ENCODE measurements around the gene XYLT1. TPM values are rescaled to one million over a fixed set of nuclear protein-coding genes. Genes with fewer than 3 reads are reported as not detected.
A peak's percentile ranks its signal among the peaks of the same experiment; 100 is the strongest.

The XYLT1 gene
- total RNA-seq, 1 donor from 2014 or later: 14.7 TPM

GRCh38 chr16:17251496-17251895, 219.3 kb downstream of the XYLT1 start:
- Mint-ChIP-seq H3K9me3 (no peaks in the 10 kb centered on the region), H3K4me3 (no peak overlapping the region), H3K4me1 (peaks cover 16% of the 10 kb centered on the region), H3K27me3 (no peaks in the 10 kb centered on the region), H3K36me3 (ENCODE audit: low read depth) (peaks cover 22% of the 10 kb centered on the region), H3K27ac (no peak overlapping the region)
- no peak for DNase-seq
- intact Hi-C loops (cut with micrococcal nuclease): no loop called here

- Mint-ChIP-seq H3K27ac (no peak overlapping the region), H3K27me3 (no peaks in the 10 kb centered on the region), H3K9me3 (no peaks in the 10 kb centered on the region), H3K4me3 (no peak overlapping the region), H3K4me1 (peaks cover 12% of the 10 kb centered on the region), H3K36me3 (ENCODE audit: low read depth) (peaks cover 20% of the 10 kb centered on the region)
- no peak for DNase-seq
- intact Hi-C loops (cut with micrococcal nuclease): no loop called here
These were observed 223.6 kb downstream of the XYLT1 start for GRCh38 chr16:17246974-17247732.

GRCh38 chr16:17246268-17246885, 224.4 kb downstream of the XYLT1 start:
- intact Hi-C loops (cut with micrococcal nuclease): no loop called here

GRCh38 chr16:17245776-17246175, 225.0 kb downstream of the XYLT1 start:
- H3K4me1 Mint-ChIP-seq: peaks cover 7% of the 10 kb centered on the region
- H3K27ac Mint-ChIP-seq: no peak overlapping the region
- no peak overlapping the region for H3K4me3 Mint-ChIP-seq
- DNase-seq: no peak
- H3K36me3 Mint-ChIP-seq (ENCODE audit: low read depth): peaks cover 19% of the 10 kb centered on the region
- H3K9me3 Mint-ChIP-seq: no peaks in the 10 kb centered on the region
- intact Hi-C loops (cut with micrococcal nuclease): no loop called here
- H3K27me3 Mint-ChIP-seq: no peaks in the 10 kb centered on the region

More at GRCh38 chr16:17246268-17246885, 224.4 kb downstream of the XYLT1 start:
- Mint-ChIP-seq H3K4me1 (peaks cover 9% of the 10 kb centered on the region), H3K27ac (no peak overlapping the region), H3K9me3 (no peaks in the 10 kb centered on the region), H3K4me3 (no peak overlapping the region), H3K36me3 (ENCODE audit: low read depth) (peaks cover 22% of the 10 kb centered on the region), H3K27me3 (no peaks in the 10 kb centered on the region)
- no peak for DNase-seq

GRCh38 chr16:17244872-17245551, 225.7 kb downstream of the XYLT1 start:
- no peak overlapping the region for H3K27ac Mint-ChIP-seq
- no peaks in the 10 kb centered on the region for H3K27me3 Mint-ChIP-seq
- no peak overlapping the region for H3K4me3 Mint-ChIP-seq
- peaks cover 4% of the 10 kb centered on the region for H3K9me3 Mint-ChIP-seq
- H3K4me1 Mint-ChIP-seq: peaks cover 7% of the 10 kb centered on the region
- H3K36me3 Mint-ChIP-seq (ENCODE audit: low read depth): peaks cover 19% of the 10 kb centered on the region
- no peak for DNase-seq
- intact Hi-C loops (cut with micrococcal nuclease): no loop called here

GRCh38 chr16:17241264-17241835, 229.4 kb downstream of the XYLT1 start:
- no peak overlapping the region for H3K27ac Mint-ChIP-seq
- intact Hi-C loops (cut with micrococcal nuclease): no loop called here
- H3K36me3 Mint-ChIP-seq (ENCODE audit: low read depth): peaks cover 27% of the 10 kb centered on the region

GRCh38 chr16:17238285-17239028, 232.3 kb downstream of the XYLT1 start:
- intact Hi-C loops (cut with micrococcal nuclease): loop anchor here (1.0 kb wide), 1 partner anchor 35 kb away; no protein-coding TSS in a partner anchor
- H3K4me1 Mint-ChIP-seq: peaks cover 29% of the 10 kb centered on the region
- peak overlapping the region; percentile 74 for H3K27ac Mint-ChIP-seq
- peaks cover 31% of the 10 kb centered on the region for H3K36me3 Mint-ChIP-seq (ENCODE audit: low read depth)
- DNase-seq: peak; percentile 67
- H3K9me3 Mint-ChIP-seq: peaks cover 14% of the 10 kb centered on the region
- no peaks in the 10 kb centered on the region for H3K27me3 Mint-ChIP-seq
- H3K4me3 Mint-ChIP-seq: peak overlapping the region; percentile 7

More at GRCh38 chr16:17241264-17241835, 229.4 kb downstream of the XYLT1 start:
- no peaks in the 10 kb centered on the region for H3K27me3 Mint-ChIP-seq
- no peak overlapping the region for H3K4me3 Mint-ChIP-seq
- DNase-seq: no peak
- peaks cover 30% of the 10 kb centered on the region for H3K4me1 Mint-ChIP-seq
- H3K9me3 Mint-ChIP-seq: peaks cover 14% of the 10 kb centered on the region

GRCh38 chr16:17237350-17237944, 233.3 kb downstream of the XYLT1 start:
- peak; percentile 58 for DNase-seq
- H3K27me3 Mint-ChIP-seq: no peaks in the 10 kb centered on the region
- intact Hi-C loops (cut with micrococcal nuclease): no loop called here
- peaks cover 29% of the 10 kb centered on the region for H3K4me1 Mint-ChIP-seq
- no peak overlapping the region for H3K4me3 Mint-ChIP-seq
- H3K9me3 Mint-ChIP-seq: peaks cover 14% of the 10 kb centered on the region
- peak overlapping the region; percentile 31 for H3K27ac Mint-ChIP-seq
- peaks cover 30% of the 10 kb centered on the region for H3K36me3 Mint-ChIP-seq (ENCODE audit: low read depth)

GRCh38 chr16:17235147-17235815, 235.5 kb downstream of the XYLT1 start:
- peaks cover 33% of the 10 kb centered on the region for H3K4me1 Mint-ChIP-seq
- no peak for DNase-seq
- H3K27me3 Mint-ChIP-seq: no peaks in the 10 kb centered on the region
- intact Hi-C loops (cut with micrococcal nuclease): no loop called here
- H3K9me3 Mint-ChIP-seq: peaks cover 14% of the 10 kb centered on the region
- peaks cover 29% of the 10 kb centered on the region for H3K36me3 Mint-ChIP-seq (ENCODE audit: low read depth)
- no peak overlapping the region for H3K27ac Mint-ChIP-seq
- H3K4me3 Mint-ChIP-seq: no peak overlapping the region

GRCh38 chr16:17233318-17234002, 237.3 kb downstream of the XYLT1 start:
- no peak overlapping the region for H3K4me3 Mint-ChIP-seq
- no peak overlapping the region for H3K27ac Mint-ChIP-seq
- peaks cover 22% of the 10 kb centered on the region for H3K36me3 Mint-ChIP-seq (ENCODE audit: low read depth)
- H3K4me1 Mint-ChIP-seq: peaks cover 21% of the 10 kb centered on the region
- no peaks in the 10 kb centered on the region for H3K9me3 Mint-ChIP-seq
- no peak for DNase-seq
- no peaks in the 10 kb centered on the region for H3K27me3 Mint-ChIP-seq
- intact Hi-C loops (cut with micrococcal nuclease): no loop called here

- Mint-ChIP-seq H3K27me3 (no peaks in the 10 kb centered on the region), H3K9me3 (no peaks in the 10 kb centered on the region), H3K4me3 (no peak overlapping the region), H3K36me3 (ENCODE audit: low read depth) (peaks cover 20% of the 10 kb centered on the region), H3K4me1 (peaks cover 15% of the 10 kb centered on the region), H3K27ac (no peak overlapping the region)
- intact Hi-C loops (cut with micrococcal nuclease): no loop called here
- no peak for DNase-seq
These were observed 238.3 kb downstream of the XYLT1 start for GRCh38 chr16:17232487-17232886.

- no peak for DNase-seq
- H3K4me1 Mint-ChIP-seq: peaks cover 13% of the 10 kb centered on the region
- intact Hi-C loops (cut with micrococcal nuclease): no loop called here
- no peak overlapping the region for H3K27ac Mint-ChIP-seq
- no peak overlapping the region for H3K4me3 Mint-ChIP-seq
- no peaks in the 10 kb centered on the region for H3K27me3 Mint-ChIP-seq
- H3K9me3 Mint-ChIP-seq: no peaks in the 10 kb centered on the region
- peaks cover 17% of the 10 kb centered on the region for H3K36me3 Mint-ChIP-seq (ENCODE audit: low read depth)
These were observed 238.8 kb downstream of the XYLT1 start for GRCh38 chr16:17231972-17232371.
